Mammary epithelial cell (primary cell): Measurements from ENCODE around the gene CDC73.
"Not testable (repeated sequence)": the region's sequence is repeated elsewhere in the genome, so short reads cannot be mapped to it uniquely, and the experiment has no call there.

Experiments used
- CTCF ChIP-seq, 2 donors: IDR thresholded peaks in 1 of 2; conservative IDR thresholded peaks in 1 of 2; 2 replicates each; pipeline ENCODE4 v1.5.1; 2011 to 2012; ENCODE audit warnings: inconsistent platforms in 2 of 2, low read length in 2 of 2, mild to moderate bottlenecking in 2 of 2, control low read depth in 1 of 2, low read depth in 1 of 2; ENCODE audit not compliant: insufficient read depth in 1 of 2; ENCODE audit errors: extremely low read depth in 1 of 2
- EZH2 ChIP-seq: IDR thresholded peaks from 2 replicates; pipeline ENCODE4 v1.6.1; 2012; ENCODE audit warnings: low read length, inconsistent platforms, borderline replicate concordance

- not testable (repeated sequence) for TF ChIP-seq CTCF (conservative IDR thresholded peaks at IDR 0.05 in 1 of 2, IDR thresholded peaks at IDR 0.05 in 1 of 2; ENCODE audit: extremely low read depth in 1 of 2, insufficient read depth in 1 of 2, low read depth in 1 of 2, low read length in 2 of 2); EZH2
These were observed 4.7 kb upstream of the CDC73 start for GRCh38 chr1:193117167-193117566.
